Astrocyte (in vitro differentiated cells and primary cell): Measurements from ENCODE around the gene EYS. TPM values are rescaled to one million over a fixed set of nuclear protein-coding genes. Genes with fewer than 3 reads are reported as not detected.

Experiments used
- DNase-seq: peaks from one replicate; pipeline ENCODE4 v3.0.0-alpha.2; 2010; ENCODE audit warnings: low read depth
- FAIRE-seq: peaks from 2 replicates; lab custom pipeline; 2011; peaks lifted over from hg19 to GRCh38; lab: Jason Lieb, UNC
- H2AFZ ChIP-seq: 2 replicates; pipeline ENCODE4 v1.6.0; 2012; ENCODE audit warnings: low read depth, low read length, inconsistent platforms
- H3K27ac ChIP-seq: 2 replicates; pipeline ENCODE4 v1.5.1; 2011; ENCODE audit warnings: low read depth, low read length, inconsistent platforms
- H3K27me3 ChIP-seq: 2 replicates; pipeline ENCODE4 v1.6.0; 2011; ENCODE audit warnings: low read length, inconsistent platforms; ENCODE audit not compliant: insufficient read depth
- H3K36me3 ChIP-seq: 2 replicates; pipeline ENCODE4 v1.5.1; 2011; ENCODE audit warnings: low read length, inconsistent platforms; ENCODE audit not compliant: insufficient read depth
- H3K4me1 ChIP-seq: 2 replicates; pipeline ENCODE4 v1.5.1; 2011; ENCODE audit warnings: low read length, inconsistent platforms; ENCODE audit not compliant: insufficient read depth
- H3K4me2 ChIP-seq: 2 replicates; pipeline ENCODE4 v1.6.0; 2012; ENCODE audit warnings: low read length, inconsistent platforms
- H3K4me3 ChIP-seq: 2 replicates; pipeline ENCODE4 v1.5.1; 2011; ENCODE audit warnings: low read depth, mild to moderate bottlenecking, low read length, inconsistent platforms; ENCODE audit not compliant: insufficient read depth
- H3K79me2 ChIP-seq: 2 replicates; pipeline ENCODE4 v1.6.0; 2012; ENCODE audit warnings: mild to moderate bottlenecking, low read length, inconsistent platforms; ENCODE audit not compliant: insufficient read depth
- H3K9ac ChIP-seq: 2 replicates; pipeline ENCODE4 v1.6.0; 2012; ENCODE audit warnings: mild to moderate bottlenecking, low read length, inconsistent platforms
- H3K9me3 ChIP-seq: 2 replicates; pipeline ENCODE4 v1.5.1; 2012; ENCODE audit warnings: low read depth, mild to moderate bottlenecking, low read length, inconsistent platforms; ENCODE audit not compliant: insufficient read depth
- H4K20me1 ChIP-seq: 2 replicates; pipeline ENCODE4 v1.6.0; 2012; ENCODE audit warnings: low read length, inconsistent platforms; ENCODE audit not compliant: insufficient read depth
- H3K27ac Mint-ChIP-seq: one replicate; pipeline ENCODE4 v1.8.0; 2021; ENCODE audit warnings: mild to moderate bottlenecking, mixed read lengths; ENCODE audit not compliant: unreplicated experiment
- H3K27me3 Mint-ChIP-seq: one replicate; pipeline ENCODE4 v1.8.0; 2021; ENCODE audit warnings: low read depth, mixed read lengths; ENCODE audit not compliant: unreplicated experiment
- H3K36me3 Mint-ChIP-seq: one replicate; pipeline ENCODE4 v1.8.0; 2021; ENCODE audit warnings: low read depth, mixed read lengths; ENCODE audit not compliant: unreplicated experiment
- H3K4me1 Mint-ChIP-seq: one replicate; pipeline ENCODE4 v1.8.0; 2021; ENCODE audit warnings: low read depth, mixed read lengths; ENCODE audit not compliant: unreplicated experiment
- H3K4me3 Mint-ChIP-seq: one replicate; pipeline ENCODE4 v1.8.0; 2021; ENCODE audit warnings: mild to moderate bottlenecking, moderate library complexity, mixed read lengths; ENCODE audit not compliant: unreplicated experiment
- H3K9me3 Mint-ChIP-seq: one replicate; pipeline ENCODE4 v1.8.0; 2021; ENCODE audit warnings: mild to moderate bottlenecking, mixed read lengths; ENCODE audit not compliant: unreplicated experiment
- CTCF ChIP-seq: IDR thresholded peaks from 2 replicates; pipeline ENCODE4 v1.5.1; 2011; ENCODE audit warnings: low read depth, mild to moderate bottlenecking, inconsistent platforms, low read length, moderate library complexity; ENCODE audit not compliant: insufficient read depth
- EZH2 ChIP-seq: IDR thresholded peaks from 2 replicates; pipeline ENCODE4 v1.6.1; 2012; ENCODE audit warnings: mild to moderate bottlenecking, low read length, inconsistent platforms; ENCODE audit not compliant: insufficient read depth
- total RNA-seq: library from RNA; stranded (reverse); gene quantifications from 2 replicates; pipeline ENCODE4 v1.2.1, GENCODE V29; 2021

Gene EYS
- total RNA-seq, 1 donor from 2014 or later: 0.16 TPM

GRCh38 chr6:65248101-65248610 lies 458.9 kb downstream of the EYS start:
- Mint-ChIP-seq H3K36me3 (no peaks in the 10 kb centered on the region), H3K27me3 (no peaks in the 10 kb centered on the region), H3K4me1 (no peaks in the 10 kb centered on the region), H3K4me3 (no peak overlapping the region), H3K27ac (no peak overlapping the region), H3K9me3 (no peaks in the 10 kb centered on the region)
- H2AFZ ChIP-seq: no peak overlapping the region
- no peak for DNase-seq
- H3K79me2 ChIP-seq: no peaks in the 10 kb centered on the region
- H3K4me2 ChIP-seq: no peak overlapping the region
- H3K36me3 ChIP-seq: no peaks in the 10 kb centered on the region
- TF ChIP-seq CTCF (no peak), EZH2 (no peak)
- no peak overlapping the region for H3K4me3 ChIP-seq
- H3K27ac ChIP-seq: no peak overlapping the region
- no peak overlapping the region for H3K9ac ChIP-seq
- no peaks in the 10 kb centered on the region for H3K4me1 ChIP-seq
- H3K27me3 ChIP-seq: no peaks in the 10 kb centered on the region
- H3K9me3 ChIP-seq: no peaks in the 10 kb centered on the region
- no peak for FAIRE-seq
- no peaks in the 10 kb centered on the region for H4K20me1 ChIP-seq

GRCh38 chr6:65231616-65232015 lies 475.4 kb downstream of the EYS start:
- no peaks in the 10 kb centered on the region for H3K9me3 Mint-ChIP-seq
- Histone ChIP-seq H3K27ac (no peak overlapping the region), H3K9ac (no peak overlapping the region), H3K36me3 (no peaks in the 10 kb centered on the region), H3K9me3 (no peaks in the 10 kb centered on the region), H3K4me2 (no peak overlapping the region), H3K27me3 (no peaks in the 10 kb centered on the region), H3K4me1 (no peaks in the 10 kb centered on the region), H3K4me3 (no peak overlapping the region), H3K79me2 (no peaks in the 10 kb centered on the region), H4K20me1 (no peaks in the 10 kb centered on the region), H2AFZ (no peak overlapping the region)
- no peak for TF ChIP-seq CTCF
- no peak for TF ChIP-seq EZH2
- no peaks in the 10 kb centered on the region for H3K27me3 Mint-ChIP-seq
- H3K4me3 Mint-ChIP-seq: no peak overlapping the region
- no peaks in the 10 kb centered on the region for H3K4me1 Mint-ChIP-seq
- H3K27ac Mint-ChIP-seq: no peak overlapping the region
- FAIRE-seq (no peak), DNase-seq (no peak)
- no peaks in the 10 kb centered on the region for H3K36me3 Mint-ChIP-seq

DNA sequence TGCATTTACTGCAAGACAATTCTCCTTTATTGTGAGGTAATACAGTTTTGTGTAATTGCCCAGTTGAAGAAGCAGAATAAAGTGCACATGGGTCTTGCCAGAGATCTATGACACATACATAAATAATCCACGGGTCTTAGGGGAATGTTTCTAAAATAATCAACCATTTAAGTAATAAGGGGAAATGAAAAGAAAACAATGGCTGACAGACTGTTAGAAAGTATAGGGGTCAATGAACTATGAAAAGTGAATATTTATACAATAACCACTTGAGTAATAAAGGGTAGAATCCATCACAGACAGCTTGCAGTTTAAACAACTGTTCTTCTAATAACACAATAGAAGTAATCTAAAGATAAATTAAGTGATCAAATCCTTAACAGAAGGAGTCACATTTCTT lies 477.2 kb downstream of the EYS start:
- Histone ChIP-seq H3K4me2 (peak overlapping the region; percentile 28), H2AFZ (no peak overlapping the region), H3K9me3 (no peaks in the 10 kb centered on the region), H4K20me1 (no peaks in the 10 kb centered on the region), H3K27ac (no peak overlapping the region), H3K36me3 (no peaks in the 10 kb centered on the region), H3K4me1 (no peaks in the 10 kb centered on the region), H3K27me3 (no peaks in the 10 kb centered on the region), H3K9ac (no peak overlapping the region), H3K79me2 (no peaks in the 10 kb centered on the region), H3K4me3 (no peak overlapping the region)
- no peaks in the 10 kb centered on the region for H3K9me3 Mint-ChIP-seq
- H3K27ac Mint-ChIP-seq: no peak overlapping the region
- no peaks in the 10 kb centered on the region for H3K36me3 Mint-ChIP-seq
- peak; percentile 16 for DNase-seq
- no peak for TF ChIP-seq CTCF
- TF ChIP-seq EZH2: no peak
- no peak for FAIRE-seq
- no peaks in the 10 kb centered on the region for H3K27me3 Mint-ChIP-seq
- no peaks in the 10 kb centered on the region for H3K4me1 Mint-ChIP-seq
- H3K4me3 Mint-ChIP-seq: no peak overlapping the region
